Endothelial cell of umbilical vein (primary cell): ENCODE measurements around the gene MPG. TPM values are rescaled to one million over a fixed set of nuclear protein-coding genes. Genes with fewer than 3 reads are reported as not detected.
A peak's percentile ranks its signal among the peaks of the same experiment; 100 is the strongest.

Source experiments
- BruUV-seq: library from RNA; stranded (reverse); fragments of 400-500 nt; replicated peaks from 2 replicates; lab custom pipeline; 2021; lab: Mats Ljungman, UMichigan
- CTCF ChIA-PET: fragments of 300-600, 350-600 bp; sonication (Branson Sonifier 250); formaldehyde crosslinking; loops from one replicate; lab custom pipeline; 2021; ENCODE audit warnings: antibody characterized with exemption, inconsistent platforms; lab: Charles Lee
- POLR2A ChIA-PET: fragments of 300-600, 350-600 bp; sonication (Branson Sonifier 250); formaldehyde crosslinking; loops from one replicate; lab custom pipeline; 2021; ENCODE audit warnings: antibody characterized with exemption, inconsistent platforms; lab: Charles Lee
- DNase-seq: peaks from one replicate; pipeline ENCODE4 v3.0.0-alpha.2; 2011; ENCODE audit warnings: low read depth, low spot score
- FAIRE-seq: peaks from 2 replicates; lab custom pipeline; 2011; peaks lifted over from hg19 to GRCh38; lab: Jason Lieb, UNC
- H2AFZ ChIP-seq: 2 replicates; pipeline ENCODE4 v1.6.0; 2012; ENCODE audit warnings: low read depth, low read length, control low read depth, inconsistent platforms
- H3K27ac ChIP-seq: 2 replicates; pipeline ENCODE4 v1.5.1; 2011; ENCODE audit warnings: low read depth, mild to moderate bottlenecking, control low read depth, low read length, moderate library complexity; ENCODE audit not compliant: insufficient read depth
- H3K27me3 ChIP-seq, 2 experiments: 2 replicates each; pipeline versions ENCODE4 v1.6.0 to v1.6.1; 2011; ENCODE audit warnings: low read length in 2 of 2, mixed read lengths in 1 of 2; ENCODE audit not compliant: control insufficient read depth in 2 of 2, insufficient read depth in 2 of 2
- H3K36me3 ChIP-seq, 2 experiments: 2 replicates in 1 of 2; 3 replicates in 1 of 2; pipeline ENCODE4 v1.5.1; 2011; ENCODE audit warnings: low read length in 2 of 2, mild to moderate bottlenecking in 1 of 2, moderate library complexity in 1 of 2; ENCODE audit not compliant: control insufficient read depth in 2 of 2, insufficient read depth in 2 of 2; ENCODE audit errors: extremely low read depth in 1 of 2
- H3K4me1 ChIP-seq: 3 replicates; pipeline ENCODE4 v1.5.1; 2011; ENCODE audit warnings: mild to moderate bottlenecking, low read length; ENCODE audit not compliant: control insufficient read depth, insufficient read depth; ENCODE audit errors: extremely low read depth
- H3K4me2 ChIP-seq: 2 replicates; pipeline ENCODE4 v1.6.1; 2011; ENCODE audit warnings: low read length, control low read depth, mixed read lengths; ENCODE audit not compliant: insufficient read depth
- H3K4me3 ChIP-seq, 3 experiments: fragments of 200-600 bp in 1 of 3; sonication (generic), shearing (Covaris generic) in 1 of 3; replicated peaks in 1 of 3; 2 replicates each; pipeline ENCODE4 v1.5.1; 2011 to 2016; ENCODE audit warnings: control low read depth in 3 of 3, low read length in 3 of 3, mild to moderate bottlenecking in 2 of 3, inconsistent platforms in 1 of 3, low read depth in 1 of 3, moderate library complexity in 1 of 3; ENCODE audit not compliant: insufficient read depth in 1 of 3
- H3K79me2 ChIP-seq: 2 replicates; pipeline ENCODE4 v1.6.0; 2012; ENCODE audit warnings: low read length, inconsistent platforms; ENCODE audit not compliant: control insufficient read depth, insufficient read depth
- H3K9ac ChIP-seq: replicated peaks from 2 replicates; pipeline ENCODE3; 2011; ENCODE audit warnings: low read length, control low read depth; ENCODE audit not compliant: insufficient read depth; ENCODE audit errors: extremely low read depth
- H3K9me1 ChIP-seq: replicated peaks from 3 replicates; pipeline ENCODE4 v1.6.0; 2011; ENCODE audit warnings: mild to moderate bottlenecking, low read length; ENCODE audit not compliant: control insufficient read depth, insufficient read depth; ENCODE audit errors: extremely low read depth
- H3K9me3 ChIP-seq: replicated peaks from 2 replicates; pipeline ENCODE4 v1.5.1; 2012; ENCODE audit warnings: low read length, inconsistent platforms; ENCODE audit not compliant: control insufficient read depth, insufficient read depth
- H4K20me1 ChIP-seq: replicated peaks from 2 replicates; pipeline ENCODE3; 2011; ENCODE audit warnings: mild to moderate bottlenecking, low read length; ENCODE audit not compliant: control insufficient read depth, insufficient read depth; ENCODE audit errors: extremely low read depth
- CTCF ChIP-seq, 2 donors: IDR thresholded peaks; 1 replicate in 1 of 2; 2 replicates in 1 of 2; pipeline ENCODE4 v1.5.1; 2011; ENCODE audit warnings: low read length in 2 of 2, mild to moderate bottlenecking in 2 of 2, moderate library complexity in 2 of 2, control low read depth in 1 of 2, inconsistent platforms in 1 of 2, low read depth in 1 of 2; ENCODE audit not compliant: insufficient read depth in 1 of 2; ENCODE audit errors: extremely low read depth in 1 of 2
- EZH2 ChIP-seq: IDR thresholded peaks from 2 replicates; pipeline ENCODE4 v1.6.1; 2012; ENCODE audit warnings: borderline replicate concordance, low read depth, mild to moderate bottlenecking, moderate library complexity, low read length, inconsistent platforms; ENCODE audit not compliant: severe bottlenecking
- FOS ChIP-seq: IDR thresholded peaks from 2 replicates; pipeline ENCODE4 v1.6.1; 2011; ENCODE audit warnings: mild to moderate bottlenecking, low read length, moderate library complexity, borderline replicate concordance; ENCODE audit not compliant: insufficient read depth
- GATA2 ChIP-seq: IDR thresholded peaks from 2 replicates; pipeline ENCODE4 v1.7.0; 2011; ENCODE audit warnings: low read depth, mild to moderate bottlenecking, moderate library complexity, mixed read lengths, low read length; ENCODE audit not compliant: insufficient read length, insufficient read depth
- JUN ChIP-seq: IDR thresholded peaks from 2 replicates; pipeline ENCODE4 v1.6.1; 2011; ENCODE audit warnings: borderline replicate concordance, low read depth; ENCODE audit not compliant: insufficient read length, insufficient read depth
- MAX ChIP-seq: IDR thresholded peaks from 2 replicates; pipeline ENCODE4 v1.6.1; 2011; ENCODE audit not compliant: insufficient read depth, insufficient read length
- MYC ChIP-seq: IDR thresholded peaks from one replicate; pipeline ENCODE4 v1.6.1; 2011; ENCODE audit warnings: mild to moderate bottlenecking, low read depth, low read length
- POLR2A ChIP-seq: IDR thresholded peaks from 2 replicates; pipeline ENCODE4 v1.6.1; 2012; ENCODE audit warnings: low read depth, mild to moderate bottlenecking, control low read depth, low read length
- POLR2AphosphoS5 ChIP-seq: IDR thresholded peaks from 2 replicates; pipeline ENCODE4 v1.6.1; 2012; ENCODE audit warnings: low read depth, mild to moderate bottlenecking, control low read depth, low read length, moderate library complexity; ENCODE audit not compliant: insufficient read depth
- dilution Hi-C: fragments of 300-500 bp; cut with MboI; formaldehyde crosslinking; loops from one replicate; pipeline ENCODE4 v1.15.0; 2019; ENCODE audit warnings: low sequenced_read_pairs; ENCODE audit not compliant: extremely low pct_ligation_motif_present
- intact Hi-C: fragments of 100-400 bp; cut with micrococcal nuclease; formaldehyde crosslinking; loops from one replicate; pipeline ENCODE4 v1.10.0; 2022
- polyA plus RNA-seq, 4 experiments: library from polyadenylated mRNA; depleted of rRNA in 3 of 4; stranded (reverse) in 3 of 4; unstranded in 1 of 4; fragments of >200 nt; gene quantifications; 2 replicates each; pipeline versions ENCODE4 v1.2.1 to v1.2.3, GENCODE V29; 2011 to 2012; ENCODE audit warnings: missing spikeins in 1 of 4
- total RNA-seq: library from RNA; stranded (reverse); gene quantifications from 2 replicates; pipeline ENCODE4 v1.2.3, GENCODE V29; 2021

MPG gene
- total and polyA plus RNA-seq, 2 donors (not counting 3 experiments of a cell fraction or from before 2014, with no cell fraction given), result 70.5 to 140 TPM

GRCh38 chr16:53346-54236 lies 24.4 kb upstream of the MPG start, which contains the start of the genes POLR3K and SNRNP25:
POLR3K (minus strand) TSS chr16:53608; CDS start chr16:53586, 22 bp downstream.
SNRNP25 (plus strand) TSS chr16:53828; CDS start chr16:54017, 189 bp downstream.
- Histone ChIP-seq H3K9me3 (no peaks in the 10 kb centered on the region), H2AFZ (peak within 1 kb of the TSS; percentile 32), H3K36me3 (peaks cover 0 to 23% of the 10 kb centered on the region in 2 experiments), H3K4me3 (peak within 1 kb of the TSS; percentile 20 to 59 (median 49)), H3K9me1 (no peaks in the 10 kb centered on the region), H3K4me1 (peaks cover 5% of the 10 kb centered on the region), H3K27ac (no peak within 1 kb of the TSS), H3K9ac (peak within 1 kb of the TSS; percentile 35), H4K20me1 (no peaks in the 10 kb centered on the region), H3K4me2 (peak within 1 kb of the TSS; percentile 33), H3K27me3 (no peaks in the 10 kb centered on the region), H3K79me2 (peaks cover 16% of the 10 kb centered on the region)
- CTCF ChIA-PET, result interaction anchor here (0.6 to 1.7 kb wide), 10 partner anchors 9 to 308 kb away, joined by 3 to 20 read pairs (median 4); no protein-coding TSS in a partner anchor
- peak; percentile 98 for DNase-seq
- intact Hi-C loops, result loop anchor here (1.0 to 2.0 kb wide), 2 partner anchors 23 to 31 kb away; no protein-coding TSS in a partner anchor
- FAIRE-seq, result peak; percentile 99
- no peak for TF ChIP-seq EZH2
- TF ChIP-seq POLR2AphosphoS5, result peak; percentile 63
- peak; percentile 86 for TF ChIP-seq POLR2A
- dilution Hi-C loops, result no loop called here
- POLR2A ChIA-PET, result no interaction called here
- no TSS peak for BruUV-seq

- Histone ChIP-seq H3K36me3 (peaks cover 0 to 29% of the 10 kb centered on the region in 2 experiments), H3K4me2 (peak overlapping the region; percentile 33), H2AFZ (peak overlapping the region; percentile 32), H3K9ac (peak overlapping the region; percentile 22), H3K79me2 (peaks cover 16% of the 10 kb centered on the region), H3K27ac (no peak overlapping the region), H3K4me3 (peak overlapping the region; percentile 20 to 59 (median 49)), H3K4me1 (peaks cover 5% of the 10 kb centered on the region), H3K27me3 (no peaks in the 10 kb centered on the region), H3K9me1 (no peaks in the 10 kb centered on the region), H3K9me3 (no peaks in the 10 kb centered on the region), H4K20me1 (no peaks in the 10 kb centered on the region)
- FAIRE-seq (no peak), DNase-seq (no peak)
- ChIA-PET POLR2A (no interaction called here), CTCF (interaction anchor here (1.2 to 1.7 kb wide), 3 partner anchors 11 to 43 kb away, joined by 3 to 20 read pairs (median 7); no protein-coding TSS in a partner anchor)
- dilution Hi-C loops, result no loop called here
- intact Hi-C loops, result no loop called here
- TF ChIP-seq CTCF (IDR thresholded peaks at IDR 0.05; ENCODE audit: extremely low read depth in 1 of 2, insufficient read depth in 1 of 2, low read depth in 1 of 2, low read length in 2 of 2), result no peak
- TF ChIP-seq MYC, result no peak
- TF ChIP-seq MAX, result no peak
- no peak for TF ChIP-seq POLR2A
- TF ChIP-seq GATA2, result no peak
- TF ChIP-seq POLR2AphosphoS5, result no peak
- TF ChIP-seq EZH2, result no peak
- TF ChIP-seq FOS, result no peak
- no peak for TF ChIP-seq JUN
- TSS peak; percentile 13 for BruUV-seq
These were observed 23.8 kb upstream of the MPG start for GRCh38 chr16:54237-54581.
